Endothelial cell of umbilical vein (primary cell): ENCODE data around the gene AGFG2. TPM values are rescaled to one million over a fixed set of nuclear protein-coding genes. Genes with fewer than 3 reads are reported as not detected.

Experiments
- BruUV-seq: library from RNA; stranded (reverse); fragments of 400-500 nt; replicated peaks from 2 replicates; lab custom pipeline; 2021; lab: Mats Ljungman, UMichigan
- CTCF ChIA-PET: fragments of 300-600, 350-600 bp; sonication (Branson Sonifier 250); formaldehyde crosslinking; loops from one replicate; lab custom pipeline; 2021; ENCODE audit warnings: antibody characterized with exemption, inconsistent platforms; lab: Charles Lee
- POLR2A ChIA-PET: fragments of 300-600, 350-600 bp; sonication (Branson Sonifier 250); formaldehyde crosslinking; loops from one replicate; lab custom pipeline; 2021; ENCODE audit warnings: antibody characterized with exemption, inconsistent platforms; lab: Charles Lee
- DNase-seq: peaks from one replicate; pipeline ENCODE4 v3.0.0-alpha.2; 2011; ENCODE audit warnings: low read depth, low spot score
- FAIRE-seq: peaks from 2 replicates; lab custom pipeline; 2011; peaks lifted over from hg19 to GRCh38; lab: Jason Lieb, UNC
- H2AFZ ChIP-seq: 2 replicates; pipeline ENCODE4 v1.6.0; 2012; ENCODE audit warnings: low read depth, low read length, control low read depth, inconsistent platforms
- H3K27ac ChIP-seq: 2 replicates; pipeline ENCODE4 v1.5.1; 2011; ENCODE audit warnings: low read depth, mild to moderate bottlenecking, control low read depth, low read length, moderate library complexity; ENCODE audit not compliant: insufficient read depth
- H3K27me3 ChIP-seq, 2 experiments: 2 replicates each; pipeline versions ENCODE4 v1.6.0 to v1.6.1; 2011; ENCODE audit warnings: low read length in 2 of 2, mixed read lengths in 1 of 2; ENCODE audit not compliant: control insufficient read depth in 2 of 2, insufficient read depth in 2 of 2
- H3K36me3 ChIP-seq, 2 experiments: 2 replicates in 1 of 2; 3 replicates in 1 of 2; pipeline ENCODE4 v1.5.1; 2011; ENCODE audit warnings: low read length in 2 of 2, mild to moderate bottlenecking in 1 of 2, moderate library complexity in 1 of 2; ENCODE audit not compliant: control insufficient read depth in 2 of 2, insufficient read depth in 2 of 2; ENCODE audit errors: extremely low read depth in 1 of 2
- H3K4me1 ChIP-seq: 3 replicates; pipeline ENCODE4 v1.5.1; 2011; ENCODE audit warnings: mild to moderate bottlenecking, low read length; ENCODE audit not compliant: control insufficient read depth, insufficient read depth; ENCODE audit errors: extremely low read depth
- H3K4me2 ChIP-seq: 2 replicates; pipeline ENCODE4 v1.6.1; 2011; ENCODE audit warnings: low read length, control low read depth, mixed read lengths; ENCODE audit not compliant: insufficient read depth
- H3K4me3 ChIP-seq, 3 experiments: fragments of 200-600 bp in 1 of 3; sonication (generic), shearing (Covaris generic) in 1 of 3; replicated peaks in 1 of 3; 2 replicates each; pipeline ENCODE4 v1.5.1; 2011 to 2016; ENCODE audit warnings: control low read depth in 3 of 3, low read length in 3 of 3, mild to moderate bottlenecking in 2 of 3, inconsistent platforms in 1 of 3, low read depth in 1 of 3, moderate library complexity in 1 of 3; ENCODE audit not compliant: insufficient read depth in 1 of 3
- H3K79me2 ChIP-seq: 2 replicates; pipeline ENCODE4 v1.6.0; 2012; ENCODE audit warnings: low read length, inconsistent platforms; ENCODE audit not compliant: control insufficient read depth, insufficient read depth
- H3K9ac ChIP-seq: replicated peaks from 2 replicates; pipeline ENCODE3; 2011; ENCODE audit warnings: low read length, control low read depth; ENCODE audit not compliant: insufficient read depth; ENCODE audit errors: extremely low read depth
- H3K9me1 ChIP-seq: replicated peaks from 3 replicates; pipeline ENCODE4 v1.6.0; 2011; ENCODE audit warnings: mild to moderate bottlenecking, low read length; ENCODE audit not compliant: control insufficient read depth, insufficient read depth; ENCODE audit errors: extremely low read depth
- H3K9me3 ChIP-seq: replicated peaks from 2 replicates; pipeline ENCODE4 v1.5.1; 2012; ENCODE audit warnings: low read length, inconsistent platforms; ENCODE audit not compliant: control insufficient read depth, insufficient read depth
- H4K20me1 ChIP-seq: replicated peaks from 2 replicates; pipeline ENCODE3; 2011; ENCODE audit warnings: mild to moderate bottlenecking, low read length; ENCODE audit not compliant: control insufficient read depth, insufficient read depth; ENCODE audit errors: extremely low read depth
- CTCF ChIP-seq, 2 donors: IDR thresholded peaks; 1 replicate in 1 of 2; 2 replicates in 1 of 2; pipeline ENCODE4 v1.5.1; 2011; ENCODE audit warnings: low read length in 2 of 2, mild to moderate bottlenecking in 2 of 2, moderate library complexity in 2 of 2, control low read depth in 1 of 2, inconsistent platforms in 1 of 2, low read depth in 1 of 2; ENCODE audit not compliant: insufficient read depth in 1 of 2; ENCODE audit errors: extremely low read depth in 1 of 2
- EZH2 ChIP-seq: IDR thresholded peaks from 2 replicates; pipeline ENCODE4 v1.6.1; 2012; ENCODE audit warnings: borderline replicate concordance, low read depth, mild to moderate bottlenecking, moderate library complexity, low read length, inconsistent platforms; ENCODE audit not compliant: severe bottlenecking
- FOS ChIP-seq: IDR thresholded peaks from 2 replicates; pipeline ENCODE4 v1.6.1; 2011; ENCODE audit warnings: mild to moderate bottlenecking, low read length, moderate library complexity, borderline replicate concordance; ENCODE audit not compliant: insufficient read depth
- GATA2 ChIP-seq: IDR thresholded peaks from 2 replicates; pipeline ENCODE4 v1.7.0; 2011; ENCODE audit warnings: low read depth, mild to moderate bottlenecking, moderate library complexity, mixed read lengths, low read length; ENCODE audit not compliant: insufficient read length, insufficient read depth
- MYC ChIP-seq: IDR thresholded peaks from one replicate; pipeline ENCODE4 v1.6.1; 2011; ENCODE audit warnings: mild to moderate bottlenecking, low read depth, low read length
- dilution Hi-C: fragments of 300-500 bp; cut with MboI; formaldehyde crosslinking; loops from one replicate; pipeline ENCODE4 v1.15.0; 2019; ENCODE audit warnings: low sequenced_read_pairs; ENCODE audit not compliant: extremely low pct_ligation_motif_present
- intact Hi-C: fragments of 100-400 bp; cut with micrococcal nuclease; formaldehyde crosslinking; loops from one replicate; pipeline ENCODE4 v1.10.0; 2022
- polyA plus RNA-seq, 4 experiments: library from polyadenylated mRNA; depleted of rRNA in 3 of 4; stranded (reverse) in 3 of 4; unstranded in 1 of 4; fragments of >200 nt; gene quantifications; 2 replicates each; pipeline versions ENCODE4 v1.2.1 to v1.2.3, GENCODE V29; 2011 to 2012; ENCODE audit warnings: missing spikeins in 1 of 4
- total RNA-seq: library from RNA; stranded (reverse); gene quantifications from 2 replicates; pipeline ENCODE4 v1.2.3, GENCODE V29; 2021

The AGFG2 gene
- total and polyA plus RNA-seq, 2 donors (not counting 3 experiments of a cell fraction or from before 2014, with no cell fraction given) = 33.6 to 44.6 TPM

- H3K4me3 ChIP-seq = no peak overlapping the region
- FAIRE-seq (peak; percentile 65), DNase-seq (no peak)
- no peak overlapping the region for H2AFZ ChIP-seq
- no peak overlapping the region for H3K9ac ChIP-seq
- no peaks in the 10 kb centered on the region for H3K9me1 ChIP-seq
- ChIA-PET POLR2A (interaction anchor here (0.6 to 1.8 kb wide), 3 partner anchors 13 to 83 kb away, joined by 4 to 13 read pairs (median 5); partner anchors contain the start of genes FBXO24 and LRCH4), CTCF (interaction anchor here (0.7 to 1.9 kb wide), 4 partner anchors 8 to 18 kb away, joined by 3 to 10 read pairs (median 6); no protein-coding TSS in a partner anchor)
- H3K27ac ChIP-seq = no peak overlapping the region
- peaks cover 0 to 13% of the 10 kb centered on the region in 2 experiments for H3K36me3 ChIP-seq
- no peaks in the 10 kb centered on the region for H3K79me2 ChIP-seq
- H3K9me3 ChIP-seq = no peaks in the 10 kb centered on the region
- no peaks in the 10 kb centered on the region for H4K20me1 ChIP-seq
- intact Hi-C loops (no loop called here), dilution Hi-C loops (no loop called here)
- no peaks in the 10 kb centered on the region for H3K27me3 ChIP-seq
- H3K4me2 ChIP-seq = no peak overlapping the region
- TF ChIP-seq EZH2 (no peak), MYC (no peak), FOS (no peak), GATA2 (no peak), CTCF (IDR thresholded peaks at IDR 0.05; ENCODE audit: extremely low read depth in 1 of 2, insufficient read depth in 1 of 2, low read depth in 1 of 2, low read length in 2 of 2) (no peak)
- peaks cover 11% of the 10 kb centered on the region for H3K4me1 ChIP-seq
- BruUV-seq = no TSS peak
These were observed 32.2 kb downstream of the AGFG2 start for GRCh38 chr7:100570954-100571828.
